Measurements from ENCODE around the gene EHD4.

Gene EHD4

DNA sequence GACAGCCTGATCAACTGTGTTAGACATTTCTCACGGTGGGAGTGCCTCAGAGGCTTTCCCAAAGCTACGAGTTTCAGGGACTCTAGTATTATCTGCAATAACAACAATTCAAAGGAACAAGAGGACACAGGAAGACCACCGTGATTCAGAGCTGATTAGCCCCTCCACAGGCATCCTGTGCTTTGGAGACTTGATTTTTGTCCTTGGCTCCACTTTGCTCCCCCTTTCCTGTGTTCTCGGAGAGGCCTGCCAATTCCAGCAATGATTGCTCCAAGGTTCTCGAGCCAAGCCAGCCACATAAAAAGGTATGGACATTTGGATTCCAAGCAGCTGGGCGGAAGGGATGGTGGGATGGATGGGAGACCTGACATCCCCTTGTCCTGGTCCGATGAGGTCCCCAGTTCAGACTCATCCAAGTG lies 14.3 kb downstream of the EHD4 start:
- Histone ChIP-seq H4K20me1 (ENCODE audit: insufficient read depth, low read length) (no peaks in the 10 kb centered on the region), H3K9ac (ENCODE audit: low read length) (no peak overlapping the region), H3F3A (ENCODE audit: insufficient read depth, low read length) (no peaks in the 10 kb centered on the region), H3K36me3 (ENCODE audit: insufficient read depth, low read length) (no peaks in the 10 kb centered on the region), H3K27me3 (ENCODE audit: insufficient read depth, low read length) (no peaks in the 10 kb centered on the region; the same call in 1 of the 2 replicates), H3K9me3 (ENCODE audit: low read length) (peaks cover 5% of the 10 kb centered on the region; the same call in 1 of the 2 replicates), H3K4me2 (ENCODE audit: low read length) (no peak overlapping the region), H3K9me2 (ENCODE audit: low read depth, low read length) (no peaks in the 10 kb centered on the region), H3K4me1 (ENCODE audit: insufficient read depth, low read length, severe bottlenecking) (peaks cover 3% of the 10 kb centered on the region), H3K79me2 (ENCODE audit: insufficient read depth, low read length) (no peaks in the 10 kb centered on the region), H3K4me3 (ENCODE audit: low read depth, low read length, poor library complexity, severe bottlenecking) (no peak overlapping the region), H3K27ac (ENCODE audit: low read depth, low read length, poor library complexity, severe bottlenecking) (no peak overlapping the region), H2AFZ (ENCODE audit: low read length) (no peak overlapping the region)
- TF ChIP-seq, protein P1, sequence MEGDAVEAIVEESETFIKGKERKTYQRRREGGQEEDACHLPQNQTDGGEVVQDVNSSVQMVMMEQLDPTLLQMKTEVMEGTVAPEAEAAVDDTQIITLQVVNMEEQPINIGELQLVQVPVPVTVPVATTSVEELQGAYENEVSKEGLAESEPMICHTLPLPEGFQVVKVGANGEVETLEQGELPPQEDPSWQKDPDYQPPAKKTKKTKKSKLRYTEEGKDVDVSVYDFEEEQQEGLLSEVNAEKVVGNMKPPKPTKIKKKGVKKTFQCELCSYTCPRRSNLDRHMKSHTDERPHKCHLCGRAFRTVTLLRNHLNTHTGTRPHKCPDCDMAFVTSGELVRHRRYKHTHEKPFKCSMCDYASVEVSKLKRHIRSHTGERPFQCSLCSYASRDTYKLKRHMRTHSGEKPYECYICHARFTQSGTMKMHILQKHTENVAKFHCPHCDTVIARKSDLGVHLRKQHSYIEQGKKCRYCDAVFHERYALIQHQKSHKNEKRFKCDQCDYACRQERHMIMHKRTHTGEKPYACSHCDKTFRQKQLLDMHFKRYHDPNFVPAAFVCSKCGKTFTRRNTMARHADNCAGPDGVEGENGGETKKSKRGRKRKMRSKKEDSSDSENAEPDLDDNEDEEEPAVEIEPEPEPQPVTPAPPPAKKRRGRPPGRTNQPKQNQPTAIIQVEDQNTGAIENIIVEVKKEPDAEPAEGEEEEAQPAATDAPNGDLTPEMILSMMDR (IDR thresholded peaks at IDR 0.05; ENCODE audit: low read length), result no peak
- TF ChIP-seq EZH2 (IDR thresholded peaks at IDR 0.05; ENCODE audit: borderline replicate concordance, low read length), result no peak

DNA sequence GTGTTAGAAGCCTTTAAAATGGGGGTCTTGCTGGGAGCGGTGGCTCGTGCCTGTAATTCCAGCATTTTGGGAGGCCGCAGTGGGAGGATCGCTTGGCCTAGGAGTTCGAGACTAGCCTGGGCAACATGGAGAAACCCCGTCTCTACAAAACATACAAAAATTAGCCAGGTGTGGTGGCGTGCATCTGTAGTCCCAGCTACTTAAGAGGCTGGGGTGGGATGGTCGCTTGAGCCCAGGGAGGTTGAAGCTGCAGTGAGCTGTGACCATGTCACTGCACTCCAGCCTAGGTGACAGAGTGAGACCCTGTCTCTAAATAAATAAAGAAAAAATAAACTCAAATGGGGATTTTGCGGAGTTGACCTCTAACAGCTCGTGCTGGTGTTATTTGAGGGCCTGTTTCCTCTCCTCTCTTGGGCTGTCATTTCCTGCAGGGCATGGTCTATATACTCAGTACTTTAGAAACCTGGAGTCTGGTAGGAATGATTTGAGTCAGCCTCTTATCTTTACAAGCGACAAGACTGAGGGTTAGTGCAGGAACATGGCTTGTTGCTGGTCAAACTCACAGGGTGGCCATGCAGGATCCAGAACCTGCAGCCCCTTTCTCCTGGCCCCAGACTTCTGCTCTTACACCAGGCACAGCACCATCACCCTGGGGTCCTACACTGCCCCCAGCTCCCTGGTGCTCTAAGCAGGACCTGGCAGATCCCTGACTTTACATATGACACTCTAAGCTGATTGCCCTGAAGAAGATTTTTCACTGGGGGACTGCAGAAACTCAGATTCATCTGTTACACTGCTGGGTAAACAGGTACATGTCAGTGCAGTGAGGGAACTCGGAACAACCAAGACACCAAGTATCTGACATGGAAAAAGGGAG lies 15.1 kb downstream of the EHD4 start:
- no peak overlapping the region for H3K9ac ChIP-seq (ENCODE audit: low read length)
- no peaks in the 10 kb centered on the region for H3K9me2 ChIP-seq (ENCODE audit: low read depth, low read length)
- H3K4me1 ChIP-seq (ENCODE audit: insufficient read depth, low read length, severe bottlenecking), result peaks cover 3% of the 10 kb centered on the region
- H2AFZ ChIP-seq (ENCODE audit: low read length), result no peak overlapping the region
- H3K79me2 ChIP-seq (ENCODE audit: insufficient read depth, low read length), result no peaks in the 10 kb centered on the region
- peaks cover 5% of the 10 kb centered on the region; the same call in 1 of the 2 replicates for H3K9me3 ChIP-seq (ENCODE audit: low read length)
- no peaks in the 10 kb centered on the region; the same call in 1 of the 2 replicates for H3K36me3 ChIP-seq (ENCODE audit: insufficient read depth, low read length)
- no peaks in the 10 kb centered on the region; the same call in 1 of the 2 replicates for H3K27me3 ChIP-seq (ENCODE audit: insufficient read depth, low read length)
- no peak overlapping the region for H3K4me2 ChIP-seq (ENCODE audit: low read length)
- H3F3A ChIP-seq (ENCODE audit: insufficient read depth, low read length), result no peaks in the 10 kb centered on the region
- H4K20me1 ChIP-seq (ENCODE audit: insufficient read depth, low read length), result no peaks in the 10 kb centered on the region
- no peak overlapping the region for H3K27ac ChIP-seq (ENCODE audit: low read depth, low read length, poor library complexity, severe bottlenecking)
- no peak overlapping the region for H3K4me3 ChIP-seq (ENCODE audit: low read depth, low read length, poor library complexity, severe bottlenecking)
- no peak for TF ChIP-seq EZH2 (IDR thresholded peaks at IDR 0.05; ENCODE audit: borderline replicate concordance, low read length)

DNA sequence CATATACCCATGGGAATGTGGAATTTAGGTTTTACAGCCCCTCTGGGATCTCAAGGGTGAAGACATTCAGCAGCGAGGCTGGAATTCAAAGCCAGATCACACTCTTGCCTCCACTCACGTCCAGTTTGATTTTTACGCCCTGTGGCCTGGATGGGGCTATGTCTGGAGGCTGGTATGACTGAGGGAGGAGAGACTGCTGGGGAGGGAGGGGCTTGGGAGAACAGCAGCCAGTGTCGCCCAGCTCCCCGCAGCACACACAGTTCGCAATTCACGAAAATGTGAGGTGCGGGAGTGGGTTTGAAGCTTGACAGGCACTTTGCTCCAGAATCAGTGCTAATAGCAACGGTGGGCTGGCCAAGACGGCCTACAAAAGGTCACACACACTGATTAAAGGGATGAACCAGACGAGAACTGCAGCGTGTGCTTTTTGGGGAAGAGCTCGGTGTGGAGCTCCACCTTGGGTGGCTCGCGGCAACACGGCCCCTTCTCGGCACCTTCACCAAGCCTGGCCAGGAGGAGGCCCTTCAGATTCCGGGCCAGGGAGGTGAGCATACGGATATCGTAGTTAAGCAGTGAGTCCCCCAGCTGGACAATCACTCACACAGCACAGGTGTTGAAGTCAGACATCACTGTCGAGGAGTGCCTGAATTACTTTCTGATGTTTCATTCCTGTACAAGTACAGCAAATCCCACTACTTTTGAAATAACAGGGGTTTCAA lies 16.4 kb downstream of the EHD4 start:
- Histone ChIP-seq H3K9me2 (ENCODE audit: low read depth, low read length) (no peaks in the 10 kb centered on the region), H3K27ac (ENCODE audit: low read depth, low read length, poor library complexity, severe bottlenecking) (no peak overlapping the region), H3K4me1 (ENCODE audit: insufficient read depth, low read length, severe bottlenecking) (peaks cover 3% of the 10 kb centered on the region), H3K4me2 (ENCODE audit: low read length) (no peak overlapping the region), H3K36me3 (ENCODE audit: insufficient read depth, low read length) (no peaks in the 10 kb centered on the region; the same call in 1 of the 2 replicates), H3K27me3 (ENCODE audit: insufficient read depth, low read length) (no peaks in the 10 kb centered on the region; the same call in 1 of the 2 replicates), H3K79me2 (ENCODE audit: insufficient read depth, low read length) (no peaks in the 10 kb centered on the region), H3K9me3 (ENCODE audit: low read length) (no peaks in the 10 kb centered on the region), H3K9ac (ENCODE audit: low read length) (no peak overlapping the region), H4K20me1 (ENCODE audit: insufficient read depth, low read length) (no peaks in the 10 kb centered on the region), H3F3A (ENCODE audit: insufficient read depth, low read length) (no peaks in the 10 kb centered on the region), H3K4me3 (ENCODE audit: low read depth, low read length, poor library complexity, severe bottlenecking) (no peak overlapping the region), H2AFZ (ENCODE audit: low read length) (no peak overlapping the region)
- no peak for TF ChIP-seq EZH2 (IDR thresholded peaks at IDR 0.05; ENCODE audit: borderline replicate concordance, low read length)
- TF ChIP-seq, protein P1 (IDR thresholded peaks at IDR 0.05; ENCODE audit: low read length), result no peak
